ENCODE results near the gene SPAG16. TPM values are rescaled to one million over a fixed set of nuclear protein-coding genes. Genes with fewer than 3 reads are reported as not detected.
A peak's percentile ranks its signal among the peaks of the same experiment; 100 is the strongest.

Gene SPAG16
- total and polyA plus RNA-seq, 12 donors = 8.4 to 28.3 (median 19.1) TPM

- ATAC-seq (no peak), DNase-seq (no peak)
- Histone ChIP-seq H3K27me3 (peaks cover 0 to 9% (median 0%) of the 10 kb centered on the region in 7 donors), H3K36me3 (no peaks in the 10 kb centered on the region), H3K27ac (no peak overlapping the region), H3K4me1 (no peaks in the 10 kb centered on the region), H3K4me3 (no peak overlapping the region), H3K9me3 (no peaks in the 10 kb centered on the region)
- TF ChIP-seq CTCF (IDR thresholded peaks at IDR 0.05) = no peak
- 79 to 83% methylated on average over 6 of the region's 6 CpGs for WGBS, 2 donors
- intact Hi-C loops (cut with DNase I) = loop anchor here in 2 of 10 donors (5.0 to 10.0 kb wide), 2 partner anchors 562 to 565 kb away; no protein-coding TSS in a partner anchor
These were observed 34.8 kb upstream of the SPAG16 start for GRCh38 chr2:213249502-213249901.

GRCh38 chr2:213251618-213252017 lies 32.6 kb upstream of the SPAG16 start:
- ATAC-seq = peak in 3 of 8 donors; percentile 34 to 74 (median 43)
- Histone ChIP-seq H3K4me1 (no peaks in the 10 kb centered on the region), H3K27me3 (peaks cover 0 to 4% (median 0%) of the 10 kb centered on the region in 7 donors), H3K36me3 (no peaks in the 10 kb centered on the region), H3K9me3 (no peaks in the 10 kb centered on the region), H3K4me3 (no peak overlapping the region), H3K27ac (no peak overlapping the region)
- WGBS, 2 donors = 32 to 35% methylated on average over 3 of the region's 3 CpGs
- TF ChIP-seq CTCF (IDR thresholded peaks at IDR 0.05) = peak; percentile 54 to 85 (median 71)
- intact Hi-C loops (cut with DNase I) = loop anchor here in 4 of 10 donors (5.0 to 10.0 kb wide), 3 partner anchors 681 to 1753 kb away; no protein-coding TSS in a partner anchor
- DNase-seq = no peak

- TF ChIP-seq CTCF (IDR thresholded peaks at IDR 0.05) = no peak
- no peak overlapping the region for H3K4me3 ChIP-seq
- peaks cover 0 to 4% (median 0%) of the 10 kb centered on the region in 7 donors for H3K27me3 ChIP-seq
- 59 to 72% methylated on average over 1 of the region's 1 CpG for WGBS, 2 donors
- no peaks in the 10 kb centered on the region for H3K36me3 ChIP-seq
- no peak overlapping the region for H3K27ac ChIP-seq
- intact Hi-C loops (cut with DNase I) = loop anchor here in 4 of 10 donors (5.0 to 10.0 kb wide), 3 partner anchors 680 to 1753 kb away; no protein-coding TSS in a partner anchor
- no peaks in the 10 kb centered on the region for H3K9me3 ChIP-seq
- no peak for DNase-seq
- ATAC-seq = no peak
- no peaks in the 10 kb centered on the region for H3K4me1 ChIP-seq
These were observed 32.1 kb upstream of the SPAG16 start for GRCh38 chr2:213252206-213252605.

- 35 to 38% methylated on average over 4 of the region's 4 CpGs for WGBS, 2 donors
- TF ChIP-seq CTCF (IDR thresholded peaks at IDR 0.05) = no peak
- Histone ChIP-seq H3K9me3 (no peaks in the 10 kb centered on the region), H3K36me3 (no peaks in the 10 kb centered on the region), H3K27me3 (peaks cover 0 to 4% (median 0%) of the 10 kb centered on the region in 7 donors), H3K4me3 (no peak overlapping the region), H3K4me1 (no peaks in the 10 kb centered on the region), H3K27ac (no peak overlapping the region)
- ATAC-seq = no peak
- DNase-seq = no peak
- intact Hi-C loops (cut with DNase I) = loop anchor here in 4 of 10 donors (5.0 to 10.0 kb wide), 3 partner anchors 679 to 1752 kb away; no protein-coding TSS in a partner anchor
These were observed 31.1 kb upstream of the SPAG16 start for GRCh38 chr2:213253162-213253561.

All from heart right ventricle (tissue), 16 donors.